HFFc6 (cell line): ENCODE results near the gene MED27. TPM values are rescaled to one million over a fixed set of nuclear protein-coding genes. Genes with fewer than 3 reads are reported as not detected.

Source experiments
- DNase-seq: peaks from one replicate; pipeline ENCODE4 v3.0.0-alpha.2; 2018
- H3K27ac Mint-ChIP-seq: 2 replicates; pipeline ENCODE4 v1.8.0; 2020; ENCODE audit warnings: mild to moderate bottlenecking, mixed read lengths
- H3K27me3 Mint-ChIP-seq: 2 replicates; pipeline ENCODE4 v1.8.0; 2021; ENCODE audit warnings: mild to moderate bottlenecking, moderate library complexity, mixed read lengths; ENCODE audit not compliant: insufficient read depth
- H3K36me3 Mint-ChIP-seq: 2 replicates; pipeline ENCODE4 v1.8.0; 2021; ENCODE audit warnings: low read depth, mixed read lengths
- H3K4me1 Mint-ChIP-seq: 2 replicates; pipeline ENCODE4 v1.8.0; 2020; ENCODE audit warnings: low read depth, mixed read lengths
- H3K4me3 Mint-ChIP-seq: 2 replicates; pipeline ENCODE4 v1.8.0; 2020; ENCODE audit warnings: mild to moderate bottlenecking, moderate library complexity, mixed read lengths
- H3K9me3 Mint-ChIP-seq: 2 replicates; pipeline ENCODE4 v1.8.0; 2020; ENCODE audit warnings: mild to moderate bottlenecking, mixed read lengths
- CTCF ChIP-seq: fragments of 200-600 bp; sonication (generic); IDR thresholded peaks from 2 replicates; pipeline ENCODE4 v1.5.0; 2021; ENCODE audit warnings: antibody characterized with exemption, mild to moderate bottlenecking
- total RNA-seq, 6 experiments: library from RNA; stranded (reverse); fragmentation: NEBNext Ultra II Directional; extraction: Animal tissue kit (Norgen Biotek cat#: 25700); gene quantifications; 2 replicates in 1 of 6; 3 replicates in 5 of 6; pipeline ENCODE4 v1.2.3, GENCODE V29; 2021

The MED27 gene
- total RNA-seq, 6 experiments from 2014 or later, result 30.2 to 37.7 (median 32.7) TPM

- Mint-ChIP-seq H3K4me1 (peaks cover 29% of the 10 kb centered on the region), H3K27ac (no peak overlapping the region), H3K9me3 (no peaks in the 10 kb centered on the region), H3K4me3 (no peak overlapping the region), H3K27me3 (peaks cover 1% of the 10 kb centered on the region; the same call in 1 of the 2 replicates), H3K36me3 (peaks cover 5% of the 10 kb centered on the region)
- TF ChIP-seq CTCF, result no peak
- no peak for DNase-seq
These were observed 99.2 kb downstream of the MED27 start for GRCh38 chr9:131980267-131981016.

GRCh38 chr9:131977109-131977838, 102.4 kb downstream of the MED27 start:
- DNase-seq, result no peak
- Mint-ChIP-seq H3K4me3 (no peak overlapping the region), H3K27ac (no peak overlapping the region), H3K27me3 (peaks cover 1% of the 10 kb centered on the region; the same call in 1 of the 2 replicates), H3K36me3 (no peaks in the 10 kb centered on the region; the same call in 1 of the 2 replicates), H3K4me1 (peaks cover 2% of the 10 kb centered on the region), H3K9me3 (no peaks in the 10 kb centered on the region)
- no peak for TF ChIP-seq CTCF

GRCh38 chr9:131976157-131977108, 103.2 kb downstream of the MED27 start:
- no peak for DNase-seq
- Mint-ChIP-seq H3K36me3 (no peaks in the 10 kb centered on the region), H3K9me3 (no peaks in the 10 kb centered on the region), H3K27me3 (no peaks in the 10 kb centered on the region; the same call in 1 of the 2 replicates), H3K27ac (no peak overlapping the region), H3K4me1 (peaks cover 10% of the 10 kb centered on the region), H3K4me3 (no peak overlapping the region)
- TF ChIP-seq CTCF, result no peak

GRCh38 chr9:131972889-131973288, 106.8 kb downstream of the MED27 start:
- Mint-ChIP-seq H3K4me3 (no peak overlapping the region), H3K9me3 (no peaks in the 10 kb centered on the region), H3K27me3 (peaks cover 4% of the 10 kb centered on the region), H3K36me3 (no peaks in the 10 kb centered on the region), H3K4me1 (peaks cover 17% of the 10 kb centered on the region), H3K27ac (no peak overlapping the region)
- no peak for TF ChIP-seq CTCF
- no peak for DNase-seq

- H3K36me3 Mint-ChIP-seq, result no peaks in the 10 kb centered on the region
- H3K9me3 Mint-ChIP-seq, result no peaks in the 10 kb centered on the region
- peaks cover 17% of the 10 kb centered on the region for H3K4me1 Mint-ChIP-seq
- H3K27ac Mint-ChIP-seq, result no peak overlapping the region
- no peak overlapping the region for H3K4me3 Mint-ChIP-seq
- TF ChIP-seq CTCF, result no peak
- H3K27me3 Mint-ChIP-seq, result peaks cover 4% of the 10 kb centered on the region
- DNase-seq, result no peak
These were observed 108.1 kb downstream of the MED27 start for GRCh38 chr9:131971482-131972074.
